SIG-M5 treated with dmso at 0.1 percent for 504 hours (cell line): ENCODE data around the gene KCNJ5.
A peak's percentile ranks its signal among the peaks of the same experiment; 100 is the strongest.

Source experiments
- DNase-seq: peaks from one replicate; lab custom pipeline; 2025; ENCODE audit not compliant: unreplicated experiment; lab: John Stamatoyannopoulos, UW

The KCNJ5 gene

GRCh38 chr11:128894685-128895084 is 3.5 kb downstream of the KCNJ5 start:
- DNase-seq: no peak

DNA sequence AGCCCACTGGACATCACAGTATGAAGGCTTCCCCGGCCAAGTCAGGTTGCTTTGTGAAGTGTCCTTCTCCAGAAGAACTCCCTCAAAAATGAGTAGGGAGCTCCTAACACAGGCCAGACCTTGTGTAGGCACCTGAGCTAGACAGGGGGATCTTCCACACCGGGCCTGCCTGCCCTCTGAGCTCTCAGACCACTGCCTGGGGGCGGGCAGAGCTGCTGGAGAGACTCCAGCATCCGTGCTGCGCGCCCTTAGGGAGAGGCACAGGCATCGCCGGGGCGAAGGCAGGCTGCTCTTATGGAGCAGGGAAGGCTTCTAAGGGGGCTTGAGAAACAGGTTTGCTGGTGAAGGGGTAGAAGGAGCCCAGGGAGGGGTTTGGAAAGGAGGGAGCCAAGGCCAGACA is 4.4 kb downstream of the KCNJ5 start:
- DNase-seq: no peak

DNA sequence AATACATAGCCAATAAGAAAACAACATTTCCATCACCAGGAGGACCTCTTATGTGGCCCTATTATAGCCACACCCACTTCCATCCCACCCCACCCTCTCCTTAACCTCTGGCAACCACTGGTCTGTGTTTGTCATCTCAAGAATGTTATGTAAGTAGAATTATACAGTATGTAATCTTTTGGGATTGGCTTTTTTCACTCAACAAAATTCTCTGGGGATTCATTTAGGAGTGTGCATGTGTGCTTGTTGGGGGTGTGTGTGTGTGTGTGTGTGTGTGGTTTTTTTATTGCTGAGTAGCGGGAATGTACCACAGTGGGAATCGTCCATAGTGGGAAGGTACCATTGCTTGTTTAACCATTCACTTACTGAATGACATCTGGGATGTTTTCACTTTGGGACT is 5.2 kb downstream of the KCNJ5 start:
- DNase-seq: no peak

- DNase-seq: no peak
Measured at GRCh38 chr11:128897826-128898225, 6.7 kb downstream of the KCNJ5 start.

- DNase-seq: no peak
Measured at GRCh38 chr11:128898580-128899344, 7.6 kb downstream of the KCNJ5 start.

DNA sequence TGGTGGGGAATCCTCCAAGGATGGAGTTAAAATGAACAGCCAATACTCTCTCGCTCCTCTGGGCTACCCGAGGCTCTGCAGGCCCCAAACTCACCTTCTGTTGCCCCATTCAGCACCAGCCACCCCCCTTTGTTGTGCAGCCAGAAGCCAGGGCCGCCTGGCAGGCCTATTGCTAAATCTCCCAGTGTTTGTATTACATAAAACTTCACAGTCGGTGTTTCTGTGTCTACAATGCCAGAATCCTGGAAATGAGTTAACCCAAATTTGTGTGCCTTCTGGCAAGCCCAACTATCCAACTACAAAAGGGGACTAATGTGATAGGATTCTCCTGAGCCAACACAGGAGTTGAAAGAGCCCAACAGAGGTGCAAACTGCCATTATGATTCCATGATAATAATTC is 9.3 kb downstream of the KCNJ5 start:
- DNase-seq: no peak

DNA sequence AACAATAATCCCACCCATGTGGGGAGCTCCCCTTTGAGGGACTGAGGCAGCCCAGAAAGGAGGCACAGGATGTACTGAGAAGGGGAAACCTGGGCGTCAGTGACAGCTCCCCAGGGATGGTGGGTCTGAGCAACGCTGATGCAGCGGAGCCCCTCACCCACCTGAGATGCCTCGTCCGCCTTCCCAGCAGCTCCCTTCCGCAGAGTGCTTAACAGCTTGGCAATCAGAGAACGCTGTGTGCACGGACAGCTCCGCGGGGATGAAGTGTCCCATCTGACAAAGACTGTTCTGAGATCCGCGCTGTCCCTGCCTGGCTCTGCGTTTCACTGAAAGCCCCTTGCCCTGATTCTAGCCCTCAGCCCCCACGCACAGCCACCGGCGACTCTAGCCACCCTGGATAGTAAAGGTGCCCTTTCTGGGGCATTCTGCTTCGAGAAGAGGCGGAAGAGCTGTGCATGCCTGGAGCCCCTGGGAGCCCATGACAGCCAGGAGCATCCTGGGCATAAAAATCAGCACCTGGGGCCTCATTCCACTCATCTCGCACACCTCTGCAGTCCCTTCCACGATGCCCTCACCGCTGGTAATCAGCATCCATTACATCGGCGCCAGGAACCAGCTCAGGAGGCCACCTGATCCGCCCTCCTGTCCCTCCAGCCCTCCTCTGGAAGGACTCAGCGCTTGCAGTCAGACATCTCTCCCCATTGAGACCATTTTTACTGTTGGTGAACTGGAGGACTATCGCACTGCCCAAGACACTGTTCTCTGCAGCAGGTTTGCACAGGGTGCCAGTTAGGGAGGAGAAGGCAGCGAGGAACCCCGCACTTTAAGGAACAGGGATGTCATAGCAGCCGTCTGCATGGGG is 10.7 kb downstream of the KCNJ5 start:
- DNase-seq: no peak

GRCh38 chr11:128902515-128903066 is 11.4 kb downstream of the KCNJ5 start:
- no peak for DNase-seq

DNA sequence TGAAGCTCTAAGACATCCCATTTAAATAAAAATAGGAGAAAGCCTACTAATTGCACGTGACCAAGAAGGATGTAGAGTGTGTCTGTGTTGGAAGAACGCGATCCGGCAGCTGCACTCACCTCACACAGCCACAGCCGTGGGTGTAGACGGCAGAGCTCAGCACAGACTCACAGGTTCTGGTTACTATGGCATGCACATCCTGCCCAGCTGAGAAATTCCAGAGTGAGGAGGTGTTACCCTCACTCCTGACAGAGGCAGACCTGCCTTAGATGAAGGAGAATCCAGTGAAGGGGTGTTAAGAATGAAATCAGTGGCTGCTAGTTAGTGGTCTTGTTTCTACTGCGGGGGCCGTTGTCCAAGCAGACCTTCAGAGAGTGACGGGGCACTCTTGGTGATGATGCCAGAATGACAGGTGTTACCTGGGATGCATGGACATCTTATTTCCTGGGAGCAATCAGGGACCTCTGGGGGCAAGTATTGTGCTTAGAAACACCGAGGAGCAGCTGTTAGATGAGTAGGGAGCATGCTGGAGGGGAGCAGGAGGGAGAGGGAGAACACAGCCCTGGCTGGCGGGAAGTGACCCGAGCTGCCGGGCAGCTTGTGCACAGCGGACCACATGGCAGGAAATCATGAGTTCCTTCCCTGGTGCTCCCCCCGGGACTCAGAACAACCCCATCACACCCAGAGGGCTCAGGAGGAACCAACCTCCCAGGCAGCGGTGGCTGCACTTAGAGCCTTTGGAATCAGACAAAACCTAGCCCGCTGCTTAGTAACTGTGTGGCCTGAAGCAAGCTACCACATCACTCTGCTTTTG is 12.3 kb downstream of the KCNJ5 start:
- DNase-seq: no peak

DNA sequence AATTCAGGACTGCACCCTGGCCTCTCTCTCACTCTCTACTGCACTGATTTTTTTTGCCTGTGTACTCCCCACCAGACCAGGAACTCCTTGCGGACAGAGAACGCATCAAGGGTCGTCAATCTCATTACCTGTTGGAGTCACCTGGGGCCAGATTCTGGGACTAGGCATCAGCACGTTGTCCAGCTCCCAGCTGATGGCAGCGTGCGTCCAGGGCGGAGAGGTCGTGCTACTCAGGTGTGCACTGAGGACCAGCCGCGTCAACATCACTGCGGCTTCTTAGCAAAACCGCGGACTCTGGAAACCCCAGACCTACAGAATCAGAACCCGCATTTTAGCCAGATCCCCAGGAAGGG is 13.1 kb downstream of the KCNJ5 start:
- DNase-seq: no peak

- no peak for DNase-seq
Measured at GRCh38 chr11:128904656-128905344, 13.6 kb downstream of the KCNJ5 start.

- DNase-seq: peak; percentile 49
Measured at GRCh38 chr11:128905345-128906184, 14.4 kb downstream of the KCNJ5 start.

DNA sequence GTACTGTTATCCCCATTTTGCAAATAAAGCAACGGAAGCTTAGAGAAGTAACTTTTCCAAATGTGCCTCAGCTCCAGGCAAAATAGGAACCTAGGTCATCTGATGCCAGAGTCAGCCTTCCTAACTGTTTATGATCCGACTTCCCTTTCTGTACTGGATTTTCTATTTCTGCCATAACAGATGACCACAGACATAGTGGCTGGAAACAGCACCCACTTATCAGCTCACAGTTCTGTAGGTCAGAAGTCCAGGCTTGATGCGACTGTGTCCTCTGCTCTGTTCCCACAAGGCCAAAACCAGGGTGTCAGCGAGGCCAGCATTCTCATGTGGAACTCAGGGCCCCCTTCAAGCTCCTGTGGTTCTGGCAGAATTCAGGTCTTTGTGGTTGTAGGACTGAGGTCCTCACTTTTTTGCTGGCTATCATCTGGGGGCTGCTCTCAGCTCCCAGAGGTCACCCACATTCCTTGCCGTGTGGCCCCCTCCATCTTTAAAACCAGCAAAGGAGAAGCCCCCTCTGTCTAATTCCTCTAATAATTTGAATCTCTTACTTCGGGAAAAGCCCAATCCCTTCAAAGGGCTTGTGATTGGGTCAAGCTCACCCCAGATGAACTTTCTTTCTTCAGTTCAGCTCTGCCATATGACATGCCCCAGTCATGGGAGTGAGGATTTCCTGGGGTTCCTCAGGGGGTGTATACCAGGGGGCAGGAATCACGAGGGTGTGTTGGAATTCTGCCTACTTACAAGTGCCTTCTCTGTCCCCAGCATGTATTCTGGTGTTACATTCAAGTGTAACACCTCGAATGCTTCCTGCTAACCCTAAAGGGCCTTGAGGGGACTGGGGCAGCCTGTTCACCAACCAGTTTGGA is 15.3 kb downstream of the KCNJ5 start:
- no peak for DNase-seq

DNA sequence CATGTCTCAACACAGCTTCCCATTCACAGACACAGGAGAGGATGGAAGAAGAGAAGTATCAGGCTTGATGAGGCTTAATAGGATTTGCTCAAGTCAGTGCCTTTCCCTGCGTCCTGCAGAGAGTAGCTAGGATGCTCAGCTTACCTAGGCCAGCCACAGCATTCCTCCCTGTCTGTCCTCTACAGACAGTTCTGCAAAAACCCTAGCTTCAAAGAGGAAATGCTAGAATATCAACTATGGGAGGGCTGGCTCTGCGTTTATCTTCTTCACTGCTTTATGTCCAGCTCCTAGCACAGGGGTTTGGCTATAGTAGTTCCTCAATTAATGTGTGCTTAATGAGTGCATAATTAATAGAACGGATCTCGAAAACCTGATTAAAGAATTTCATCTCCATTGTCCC is 16.4 kb downstream of the KCNJ5 start:
- DNase-seq: no peak

- DNase-seq: peak; percentile 19
Measured at GRCh38 chr11:128908391-128909246, 17.5 kb downstream of the KCNJ5 start.

DNA sequence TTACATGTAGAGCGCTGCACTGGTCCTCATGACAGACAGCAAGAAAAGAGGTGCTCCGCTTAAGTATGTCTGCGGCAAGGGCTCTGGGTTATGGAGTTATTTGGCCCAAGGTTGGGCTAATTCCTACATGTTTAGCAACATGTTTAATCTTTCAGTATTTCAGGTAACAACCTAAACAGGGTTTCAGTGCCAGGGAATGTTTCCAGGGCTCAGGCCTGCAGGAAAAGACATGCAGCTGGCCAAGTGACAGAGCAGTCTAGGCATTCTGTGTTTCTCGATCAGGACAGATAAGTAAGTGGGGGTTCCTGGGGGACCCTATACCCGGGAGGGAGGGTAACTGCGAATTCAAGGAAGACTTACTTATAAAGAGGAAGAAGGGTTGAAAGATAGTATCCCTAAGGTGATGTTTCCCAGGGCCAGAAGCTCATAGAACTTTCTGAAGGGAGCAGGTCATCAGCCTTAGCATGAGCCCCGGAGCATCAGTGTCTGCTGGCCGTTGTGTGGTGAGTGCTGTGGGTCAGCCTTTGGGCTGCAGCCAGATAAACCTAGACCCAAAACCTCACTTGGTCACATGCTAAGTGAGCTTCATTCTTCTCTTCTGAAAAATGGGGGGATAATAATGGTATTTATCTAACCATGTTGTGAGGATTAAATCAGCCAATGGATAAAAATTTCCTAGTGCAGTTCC is 18.4 kb downstream of the KCNJ5 start:
- no peak for DNase-seq

DNA sequence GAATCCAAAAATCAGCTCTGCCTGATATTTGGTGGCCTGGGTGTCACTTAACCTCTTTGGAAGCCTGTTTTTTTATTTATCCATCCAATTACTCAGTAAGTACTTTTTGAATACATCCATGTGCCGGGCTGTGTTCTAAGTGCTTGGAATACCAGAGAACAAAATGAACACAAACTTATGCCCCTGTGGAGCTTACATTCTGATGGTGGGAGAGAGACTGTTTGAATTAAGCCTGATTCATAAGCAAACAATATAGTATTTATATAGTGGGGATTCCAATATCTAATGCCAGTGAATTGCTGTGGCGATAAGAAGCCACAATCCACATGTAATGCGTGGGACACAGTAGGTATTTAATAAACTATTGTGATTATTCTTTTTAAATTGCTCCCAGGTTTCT is 19.4 kb downstream of the KCNJ5 start:
- DNase-seq: no peak
